Stromal cell of bone marrow (primary cell): ENCODE data around the gene MITF.
"Not testable (repeated sequence)": the region's sequence is repeated elsewhere in the genome, so short reads cannot be mapped to it uniquely, and the experiment has no call there.

ENCODE experiments used
- DNase-seq: peaks from one replicate; pipeline ENCODE4 v3.0.0-alpha.2; 2012; ENCODE audit warnings: low read depth

MITF gene

GRCh38 chr3:69787436-69788168 lies 48.3 kb downstream of the MITF start:
- DNase-seq: peak; percentile 74

GRCh38 chr3:69791106-69791505 lies 51.8 kb downstream of the MITF start:
- DNase-seq: peak; percentile 84

DNA sequence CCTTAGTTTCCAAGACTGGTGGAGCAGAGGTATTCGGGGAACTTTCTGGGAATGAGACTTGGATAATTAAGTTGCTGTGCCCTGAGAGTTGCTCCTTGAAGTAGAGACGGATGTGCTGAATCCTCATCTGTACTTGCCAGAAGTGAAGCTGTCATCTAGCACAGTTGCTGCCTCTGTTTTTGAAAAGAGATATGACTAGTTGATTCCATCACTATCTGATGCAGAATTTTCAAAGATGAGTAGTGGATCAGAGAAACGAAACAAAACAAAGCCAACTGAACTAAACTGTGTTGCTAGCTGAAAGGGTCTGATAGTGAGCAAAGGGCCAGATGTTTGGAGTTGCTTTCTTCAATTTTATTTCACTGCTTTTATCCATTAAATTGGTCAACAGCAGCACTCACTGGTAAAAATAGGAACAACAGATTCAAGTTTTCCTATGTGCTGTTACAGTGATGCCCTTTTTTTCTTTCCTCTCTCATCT lies 52.7 kb downstream of the MITF start:
- peak; percentile 47 for DNase-seq

GRCh38 chr3:69796126-69796525 lies 56.9 kb downstream of the MITF start:
- not testable (repeated sequence) for DNase-seq

DNA sequence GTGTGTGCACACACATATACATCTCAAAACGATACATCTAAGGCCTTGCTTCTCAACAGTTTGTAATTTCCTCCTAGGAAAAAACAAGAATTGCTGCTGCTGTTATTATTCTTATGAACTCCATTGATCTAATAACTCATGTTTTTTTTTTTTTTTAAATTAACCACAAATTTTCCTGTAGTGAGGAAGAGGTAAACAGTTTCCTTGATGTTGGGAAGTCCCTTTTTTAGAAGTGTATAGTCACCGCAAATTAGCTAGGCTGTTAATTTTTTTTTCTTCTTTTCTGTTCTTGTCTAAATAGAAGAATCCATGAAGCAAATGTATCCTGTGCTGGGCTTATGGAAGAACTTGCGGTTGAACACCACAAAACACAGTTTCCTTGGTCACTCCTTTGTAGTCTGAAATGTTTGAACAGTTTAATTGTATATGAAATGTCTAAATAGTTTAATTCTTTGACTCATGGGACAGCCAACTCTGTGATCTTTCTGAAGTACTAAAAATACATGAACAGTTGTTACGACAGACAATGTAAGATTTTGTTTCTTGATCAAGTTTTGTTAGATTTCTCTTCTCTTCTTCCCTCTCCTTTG lies 64.5 kb downstream of the MITF start:
- no peak for DNase-seq

GRCh38 chr3:69805491-69805890 lies 66.2 kb downstream of the MITF start:
- no peak for DNase-seq

DNA sequence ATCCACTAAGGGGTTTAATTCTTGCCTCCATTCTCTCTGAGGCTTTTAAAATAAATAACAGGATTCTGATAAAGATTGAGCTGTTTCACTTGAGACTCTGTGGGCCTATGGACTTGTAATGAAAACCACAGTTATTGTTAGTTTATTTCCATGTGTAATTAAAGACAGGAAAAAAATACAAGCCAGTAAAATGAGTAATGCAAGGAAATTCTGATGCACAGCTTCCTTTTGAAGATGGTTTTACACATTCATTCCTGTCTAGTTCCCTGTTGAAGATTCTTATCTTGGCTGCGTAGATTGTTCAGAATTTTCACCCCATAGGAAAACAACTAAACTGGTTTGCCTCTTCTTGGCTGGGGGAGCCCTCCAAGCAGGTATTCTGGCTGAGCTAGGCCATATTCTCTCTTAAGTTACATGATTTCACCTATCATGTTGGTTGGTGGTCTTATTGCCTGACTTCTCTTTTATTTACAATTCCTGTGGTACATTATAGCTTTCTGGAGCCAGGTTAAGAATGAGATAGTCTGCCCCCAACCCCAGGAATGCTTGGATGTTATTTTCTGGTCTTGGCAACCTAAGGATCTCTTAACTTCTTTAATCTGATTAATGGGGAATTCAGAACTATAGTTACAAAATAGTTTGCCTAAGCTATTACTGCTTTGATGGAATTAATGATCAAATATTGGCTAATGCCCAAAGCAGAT lies 67.6 kb downstream of the MITF start:
- no peak for DNase-seq

GRCh38 chr3:69807674-69808073 lies 68.4 kb downstream of the MITF start:
- DNase-seq: no peak

DNA sequence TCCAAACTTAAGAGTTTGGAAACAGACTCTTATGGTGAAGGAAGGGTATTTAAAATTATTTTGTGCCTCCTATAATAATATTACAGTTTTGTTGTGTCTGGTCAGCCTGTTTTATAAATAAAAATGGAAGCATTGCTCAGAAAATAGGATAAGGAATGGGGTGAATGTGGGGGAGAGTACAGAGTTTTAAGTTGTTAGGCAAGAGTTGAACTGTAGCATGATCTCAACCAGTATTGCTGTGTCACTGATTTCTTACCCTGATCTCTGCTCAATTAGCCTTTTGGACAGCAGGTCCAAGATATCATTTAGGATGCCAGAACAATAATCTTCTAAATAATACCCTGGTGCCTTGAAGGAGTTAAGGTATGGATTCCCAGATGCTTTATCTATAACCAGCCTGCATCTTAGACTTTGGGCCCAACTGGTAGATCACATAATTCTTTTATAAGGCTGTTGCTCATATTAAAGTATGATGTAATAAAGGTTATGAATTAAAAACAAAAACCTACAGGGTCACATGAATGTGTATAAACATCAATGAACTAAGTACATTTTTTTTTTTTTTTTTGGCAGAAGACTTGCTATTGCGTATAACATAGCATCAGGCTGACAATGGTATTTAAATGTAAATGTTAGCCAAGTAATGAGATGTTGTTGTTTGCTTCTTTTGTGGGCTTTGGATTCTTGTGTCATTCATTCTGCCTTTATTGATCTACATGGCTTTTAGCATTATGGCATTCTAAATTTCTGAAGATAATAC lies 70.0 kb downstream of the MITF start:
- no peak for DNase-seq

DNA sequence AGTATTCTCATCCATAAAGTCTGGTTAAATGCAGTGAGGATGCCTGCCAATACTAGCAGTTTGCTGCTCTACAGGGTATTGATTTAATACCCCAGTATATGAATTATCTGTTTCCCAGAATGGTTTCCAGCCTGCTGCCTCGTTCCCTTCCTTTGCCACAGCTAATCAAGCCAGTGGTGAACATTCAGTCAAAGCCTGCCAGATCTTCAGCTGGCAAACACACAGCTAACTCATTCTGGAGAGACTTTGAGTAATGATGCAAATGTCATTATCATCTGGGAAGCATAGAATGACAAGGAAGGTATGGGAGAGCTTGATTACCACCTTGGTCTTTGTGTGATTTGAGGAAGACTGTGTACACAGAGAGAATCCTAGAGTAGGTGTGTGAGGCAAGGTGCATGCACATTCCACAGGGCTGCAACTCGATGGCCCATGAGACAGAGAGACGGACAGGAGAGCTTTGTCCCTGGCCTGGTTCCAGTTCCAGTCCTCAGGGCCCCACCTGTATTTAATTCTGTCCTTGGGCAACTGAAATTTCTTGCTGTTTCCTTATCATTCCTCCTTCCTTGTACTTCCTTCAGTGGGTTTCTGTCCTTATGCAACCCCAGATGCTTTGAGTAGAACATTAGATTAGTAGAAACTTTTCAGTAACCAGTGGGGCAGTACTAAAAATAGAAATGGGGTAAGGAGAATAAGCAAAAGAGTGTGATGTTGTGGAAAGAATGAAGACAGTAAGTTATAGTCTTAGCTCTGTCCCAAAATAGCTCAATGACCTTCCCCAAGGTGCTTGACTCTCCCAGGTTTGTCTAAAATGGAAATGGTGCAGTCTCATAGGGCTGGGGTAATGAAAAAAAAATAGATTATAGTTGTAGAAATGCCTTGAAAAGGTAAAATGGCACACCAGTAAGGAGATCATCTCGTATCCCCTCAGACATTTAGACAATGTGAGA lies 72.5 kb downstream of the MITF start:
- no peak for DNase-seq

DNA sequence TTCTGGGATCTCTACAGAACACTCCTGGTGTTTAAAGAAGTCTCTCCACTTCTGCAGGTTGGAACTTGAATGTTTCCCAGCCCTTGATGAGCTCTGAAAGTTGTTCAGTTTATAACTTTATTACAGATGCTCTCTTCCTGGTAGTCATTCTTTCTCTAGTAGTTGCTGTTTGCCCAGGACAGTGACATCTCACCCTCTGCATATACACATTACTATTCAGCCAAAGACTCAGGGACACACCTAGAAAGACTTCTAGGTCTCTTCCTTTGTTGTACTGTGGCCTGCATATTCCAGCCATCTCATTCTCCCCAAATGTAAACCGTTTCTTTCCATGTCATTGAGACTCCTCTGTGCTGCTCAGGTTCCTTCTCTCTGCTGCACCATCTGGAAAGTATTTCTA lies 76.7 kb downstream of the MITF start:
- DNase-seq: no peak

GRCh38 chr3:69817988-69818387 lies 78.7 kb downstream of the MITF start:
- DNase-seq: no peak

GRCh38 chr3:69819282-69819681 lies 80.0 kb downstream of the MITF start:
- DNase-seq: no peak

DNA sequence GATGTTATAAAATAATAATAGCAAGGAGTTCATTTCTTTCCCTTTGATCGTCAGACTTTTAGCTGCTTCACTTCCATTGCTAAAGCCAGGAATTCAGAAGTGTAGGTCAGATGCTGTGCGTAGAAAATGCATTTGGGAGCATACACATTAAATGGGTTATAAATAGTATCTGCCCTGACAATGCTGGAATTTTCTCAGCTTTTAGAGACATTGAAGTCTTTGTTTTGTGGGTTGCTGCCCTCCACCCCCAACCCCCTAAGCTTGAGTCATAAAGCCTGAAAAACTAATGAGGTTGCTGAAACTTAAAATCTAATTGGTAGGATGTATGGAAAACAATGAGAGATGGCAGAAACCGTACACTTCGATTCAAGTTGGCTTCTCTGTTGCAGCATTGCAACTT lies 81.9 kb downstream of the MITF start:
- DNase-seq: no peak

GRCh38 chr3:69823743-69824142 lies 84.5 kb downstream of the MITF start:
- no peak for DNase-seq

GRCh38 chr3:69825446-69825845 lies 86.2 kb downstream of the MITF start:
- no peak for DNase-seq

DNA sequence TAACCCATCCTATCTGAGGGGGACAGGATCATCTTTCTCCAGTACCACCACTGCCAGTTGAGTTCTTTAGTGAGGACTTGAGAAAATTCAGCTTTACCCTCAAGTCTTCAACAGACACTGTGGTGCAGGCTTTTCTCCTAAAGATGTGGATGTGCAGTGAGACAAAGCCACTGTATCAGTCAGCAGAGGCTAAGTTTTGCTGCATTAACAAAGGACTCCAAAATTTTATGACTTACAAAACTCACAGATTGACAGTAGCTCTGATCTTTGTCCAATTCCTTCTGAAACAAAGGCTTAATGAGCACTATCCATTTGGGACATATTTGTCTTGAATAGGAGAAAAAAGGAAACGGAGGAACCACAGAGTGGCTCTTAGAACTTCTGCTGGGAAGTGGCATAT lies 87.9 kb downstream of the MITF start:
- DNase-seq: no peak

DNA sequence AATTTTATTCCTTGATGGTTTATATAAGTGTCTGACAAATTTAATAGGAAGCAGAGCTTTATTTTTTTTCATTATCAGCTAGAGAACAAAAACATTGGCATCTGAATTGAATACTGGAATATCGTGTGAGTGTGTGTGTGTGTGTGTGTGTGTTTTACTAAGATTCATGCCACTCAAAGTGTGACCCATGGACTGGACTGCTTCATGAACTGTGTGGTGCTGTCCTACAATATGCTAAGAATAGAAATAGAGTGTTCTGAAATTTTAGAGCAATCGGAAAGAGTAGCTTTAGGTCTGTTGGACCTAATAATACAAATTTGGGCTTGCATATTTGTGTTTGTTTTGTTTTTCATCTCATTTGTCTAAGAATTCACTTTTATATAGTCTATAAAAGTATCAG lies 89.6 kb downstream of the MITF start:
- no peak for DNase-seq

DNA sequence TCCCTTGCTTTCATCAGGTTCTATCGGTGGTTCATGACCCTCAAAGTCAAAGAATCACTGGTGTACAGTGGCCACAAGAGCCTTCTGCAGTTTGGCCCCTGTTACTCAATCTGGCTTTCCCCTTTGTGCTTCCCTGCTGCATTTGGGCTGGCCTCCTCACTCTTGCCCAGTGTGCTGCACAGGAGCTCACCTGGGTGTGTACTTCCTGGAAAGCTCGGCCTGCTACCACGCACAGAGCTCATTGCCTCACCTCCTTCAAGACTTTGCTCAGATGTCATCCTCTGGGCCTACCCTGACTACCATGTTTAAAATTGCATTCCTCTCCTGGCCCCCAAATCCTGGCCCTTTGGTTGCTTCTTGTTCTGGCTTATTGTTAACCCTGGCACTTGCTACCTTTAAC lies 90.9 kb downstream of the MITF start:
- DNase-seq: no peak

DNA sequence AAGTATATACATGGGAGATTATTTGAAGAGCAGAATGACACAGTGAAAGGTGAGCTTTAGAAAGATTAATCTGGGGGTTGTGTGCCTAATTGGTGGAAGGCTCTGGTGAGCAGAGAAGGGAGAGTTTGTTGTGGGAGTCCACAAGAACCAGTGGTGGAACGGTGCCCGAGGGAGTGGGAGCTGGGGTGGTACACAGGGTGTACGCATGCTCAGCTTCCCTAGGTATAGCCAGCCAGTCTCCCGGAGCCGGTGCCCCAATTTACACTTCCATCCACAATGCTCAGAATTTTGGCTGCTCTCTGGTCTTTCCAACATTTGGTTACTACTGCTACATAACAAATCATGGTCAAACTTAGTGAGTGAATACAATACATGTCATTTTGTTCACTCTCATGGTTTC lies 92.5 kb downstream of the MITF start:
- DNase-seq: no peak

- no peak for DNase-seq
These were observed 94.3 kb downstream of the MITF start for GRCh38 chr3:69833591-69833990.
